NCI-H345 treated with DMSO at 0.1 percent for 48 hours (cell line): ENCODE data around the gene ABCA12.
A peak's percentile ranks its signal among the peaks of the same experiment; 100 is the strongest.

Source experiments
- DNase-seq: peaks from one replicate; lab custom pipeline; 2025; ENCODE audit not compliant: unreplicated experiment; lab: John Stamatoyannopoulos, UW

The ABCA12 gene

GRCh38 chr2:215120401-215120800 lies 18.0 kb downstream of the ABCA12 start:
- DNase-seq, result no peak

GRCh38 chr2:215119847-215120246 lies 18.6 kb downstream of the ABCA12 start:
- no peak for DNase-seq

GRCh38 chr2:215110918-215111317 lies 27.5 kb downstream of the ABCA12 start:
- DNase-seq, result no peak

- no peak for DNase-seq
Measured at GRCh38 chr2:215107216-215108056, 31.0 kb downstream of the ABCA12 start.

GRCh38 chr2:215105607-215106354 lies 32.6 kb downstream of the ABCA12 start:
- DNase-seq, result no peak

- DNase-seq, result no peak
Measured at GRCh38 chr2:215104226-215104625, 34.2 kb downstream of the ABCA12 start.

GRCh38 chr2:215098875-215099274 lies 39.6 kb downstream of the ABCA12 start:
- DNase-seq, result no peak

GRCh38 chr2:215084080-215084479 lies 54.3 kb downstream of the ABCA12 start:
- no peak for DNase-seq

GRCh38 chr2:215083146-215083545 lies 55.3 kb downstream of the ABCA12 start:
- DNase-seq, result no peak

- no peak for DNase-seq
Measured at GRCh38 chr2:215082446-215082845, 56.0 kb downstream of the ABCA12 start.

GRCh38 chr2:215080545-215080944 lies 57.9 kb downstream of the ABCA12 start:
- DNase-seq, result no peak

GRCh38 chr2:215071676-215072075 lies 66.8 kb downstream of the ABCA12 start:
- DNase-seq, result no peak

- DNase-seq, result no peak
Measured at GRCh38 chr2:215068399-215068798, 70.0 kb downstream of the ABCA12 start.

- no peak for DNase-seq
Measured at GRCh38 chr2:215066124-215066523, 72.3 kb downstream of the ABCA12 start.

GRCh38 chr2:215063526-215063925 lies 74.9 kb downstream of the ABCA12 start:
- DNase-seq, result no peak

- DNase-seq, result peak; percentile 35
Measured at GRCh38 chr2:215060861-215061536, 77.4 kb downstream of the ABCA12 start.

GRCh38 chr2:215059724-215060123 lies 78.7 kb downstream of the ABCA12 start:
- DNase-seq, result no peak

GRCh38 chr2:215055891-215056290 lies 82.5 kb downstream of the ABCA12 start:
- DNase-seq, result no peak

GRCh38 chr2:215052810-215053209 lies 85.6 kb downstream of the ABCA12 start:
- no peak for DNase-seq

- DNase-seq, result no peak
Measured at GRCh38 chr2:215052404-215052803, 86.0 kb downstream of the ABCA12 start.

- no peak for DNase-seq
Measured at GRCh38 chr2:215049341-215049740, 89.1 kb downstream of the ABCA12 start.

GRCh38 chr2:215038421-215038820 lies 100.0 kb downstream of the ABCA12 start:
- DNase-seq, result no peak
